HT-29 (cell line): ENCODE results near the gene TSPAN14. TPM values are rescaled to one million over a fixed set of nuclear protein-coding genes. Genes with fewer than 3 reads are reported as not detected.

Experiments used
- DNase-seq: peaks from one replicate; pipeline ENCODE4 v3.0.0-alpha.2; 2015; ENCODE audit warnings: low spot score
- total RNA-seq: library from RNA; depleted of rRNA; stranded (reverse); fragments of >200 nt; shearing (Covaris generic); gene quantifications from 2 replicates; pipeline ENCODE4 v1.2.3, GENCODE V29; 2014; rRNA removed

The TSPAN14 gene
- total RNA-seq, 1 experiment from 2014 or later: 65.1 TPM

- DNase-seq: no peak
Measured at GRCh38 chr10:80582286-80582960, 128.3 kb downstream of the TSPAN14 start.

Other genes with a start within 250 kb of the TSPAN14 start
- gene ANXA11, start 248.8 kb upstream of the TSPAN14 start, total RNA-seq: 305 and 311 TPM in 2 replicates
- 0.03 TPM in 1 of 2 replicates, not detected in the other for gene MAT1A, start 164.7 kb upstream of the TSPAN14 start, total RNA-seq
- not detected in 2 replicates for gene DYDC1, start 97.6 kb upstream of the TSPAN14 start, total RNA-seq
- not detected in 2 replicates for gene DYDC2, start 97.5 kb upstream of the TSPAN14 start, total RNA-seq
- 8.6 and 9.3 TPM in 2 replicates for gene PRXL2A, start 45.8 kb upstream of the TSPAN14 start, total RNA-seq
- gene SH2D4B, start 83.6 kb downstream of the TSPAN14 start, total RNA-seq: not detected in 2 replicates